ENCODE results near the gene CHMP1A. TPM values are rescaled to one million over a fixed set of nuclear protein-coding genes. Genes with fewer than 3 reads are reported as not detected.
"Not testable (repeated sequence)": the region's sequence is repeated elsewhere in the genome, so short reads cannot be mapped to it uniquely, and the experiment has no call there.

Gene CHMP1A
- total RNA-seq, 1 donor, result 110 TPM

- H3K36me3 ChIP-seq (ENCODE audit: insufficient read depth, low read length), result peaks cover 47% of the 10 kb centered on the region
These were observed 34.6 kb upstream of the CHMP1A start for GRCh38 chr16:89691986-89692569.

GRCh38 chr16:89691231-89691985 lies 33.9 kb upstream of the CHMP1A start:
- DNase-seq (ENCODE audit: insufficient read length, low spot score, missing footprints), result peak; percentile 25
- Histone ChIP-seq H3K79me2 (ENCODE audit: insufficient read depth, low read length) (peaks cover 26% of the 10 kb centered on the region), H3K4me3 (ENCODE audit: insufficient read depth, low read length) (no peak overlapping the region), H3K9me3 (ENCODE audit: low read depth, low read length) (no peaks in the 10 kb centered on the region), H3K36me3 (ENCODE audit: insufficient read depth, low read length) (peaks cover 47% of the 10 kb centered on the region), H3K27me3 (ENCODE audit: insufficient read depth, low read length) (no peaks in the 10 kb centered on the region), H2AFZ (ENCODE audit: low read length) (no peak overlapping the region), H3K4me1 (ENCODE audit: insufficient read depth, low read length) (peaks cover 9% of the 10 kb centered on the region), H4K20me1 (ENCODE audit: insufficient read depth, low read length) (peaks cover 16% of the 10 kb centered on the region), H3K4me2 (ENCODE audit: insufficient read depth, low read length) (no peak overlapping the region), H3K27ac (ENCODE audit: low read depth, low read length) (no peak overlapping the region)
- no peak for TF ChIP-seq CTCF (IDR thresholded peaks at IDR 0.05; ENCODE audit: extremely low read depth, low read depth, low read length)

More at GRCh38 chr16:89691986-89692569, 34.6 kb upstream of the CHMP1A start:
- peaks cover 8% of the 10 kb centered on the region for H3K4me1 ChIP-seq (ENCODE audit: insufficient read depth, low read length)
- H3K4me3 ChIP-seq (ENCODE audit: insufficient read depth, low read length), result no peak overlapping the region
- H3K27ac ChIP-seq (ENCODE audit: low read depth, low read length), result no peak overlapping the region
- peaks cover 16% of the 10 kb centered on the region for H4K20me1 ChIP-seq (ENCODE audit: insufficient read depth, low read length)
- H3K27me3 ChIP-seq (ENCODE audit: insufficient read depth, low read length), result no peaks in the 10 kb centered on the region
- H3K9me3 ChIP-seq (ENCODE audit: low read depth, low read length), result no peaks in the 10 kb centered on the region
- no peak for TF ChIP-seq CTCF (IDR thresholded peaks at IDR 0.05; ENCODE audit: extremely low read depth, low read depth, low read length)
- H3K79me2 ChIP-seq (ENCODE audit: insufficient read depth, low read length), result peaks cover 25% of the 10 kb centered on the region
- no peak overlapping the region for H3K4me2 ChIP-seq (ENCODE audit: insufficient read depth, low read length)
- DNase-seq (ENCODE audit: insufficient read length, low spot score, missing footprints), result peak; percentile 69
- no peak overlapping the region for H2AFZ ChIP-seq (ENCODE audit: low read length)

- peaks cover 16% of the 10 kb centered on the region for H4K20me1 ChIP-seq (ENCODE audit: insufficient read depth, low read length)
- peaks cover 47% of the 10 kb centered on the region for H3K36me3 ChIP-seq (ENCODE audit: insufficient read depth, low read length)
- peak; percentile 65 for DNase-seq (ENCODE audit: insufficient read length, low spot score, missing footprints)
- no peak overlapping the region for H3K4me3 ChIP-seq (ENCODE audit: insufficient read depth, low read length)
- no peaks in the 10 kb centered on the region for H3K9me3 ChIP-seq (ENCODE audit: low read depth, low read length)
- TF ChIP-seq CTCF (IDR thresholded peaks at IDR 0.05; ENCODE audit: extremely low read depth, low read depth, low read length), result no peak
- H3K27ac ChIP-seq (ENCODE audit: low read depth, low read length), result no peak overlapping the region
- no peak overlapping the region for H2AFZ ChIP-seq (ENCODE audit: low read length)
- H3K4me2 ChIP-seq (ENCODE audit: insufficient read depth, low read length), result no peak overlapping the region
- H3K79me2 ChIP-seq (ENCODE audit: insufficient read depth, low read length), result peaks cover 26% of the 10 kb centered on the region
- peaks cover 9% of the 10 kb centered on the region for H3K4me1 ChIP-seq (ENCODE audit: insufficient read depth, low read length)
- no peaks in the 10 kb centered on the region for H3K27me3 ChIP-seq (ENCODE audit: insufficient read depth, low read length)
These were observed 32.9 kb upstream of the CHMP1A start for GRCh38 chr16:89690392-89690901.

- peaks cover 47% of the 10 kb centered on the region for H3K36me3 ChIP-seq (ENCODE audit: insufficient read depth, low read length)
- H3K79me2 ChIP-seq (ENCODE audit: insufficient read depth, low read length), result peaks cover 26% of the 10 kb centered on the region
- H3K4me1 ChIP-seq (ENCODE audit: insufficient read depth, low read length); H3K27me3 ChIP-seq (ENCODE audit: insufficient read depth, low read length); H2AFZ ChIP-seq (ENCODE audit: low read length); H3K9me3 ChIP-seq (ENCODE audit: low read depth, low read length); H3K4me3 ChIP-seq (ENCODE audit: insufficient read depth, low read length); H3K27ac ChIP-seq (ENCODE audit: low read depth, low read length); DNase-seq (ENCODE audit: insufficient read length, low spot score, missing footprints); H3K4me2 ChIP-seq (ENCODE audit: insufficient read depth, low read length): not testable (repeated sequence)
- peaks cover 16% of the 10 kb centered on the region for H4K20me1 ChIP-seq (ENCODE audit: insufficient read depth, low read length)
These were observed 32.1 kb upstream of the CHMP1A start for GRCh38 chr16:89689621-89690020.
